ENCODE results near the gene CHCHD6. TPM values are rescaled to one million over a fixed set of nuclear protein-coding genes. Genes with fewer than 3 reads are reported as not detected.

Gene CHCHD6
- total and polyA plus RNA-seq, 2 donors (not counting 3 experiments of a cell fraction or from before 2014, with no cell fraction given) = 8.4 to 10.1 TPM

- Histone ChIP-seq H3K4me3 (replicated peaks in 1 of 3; ENCODE audit: insufficient read depth in 1 of 3, low read depth in 1 of 3, low read length in 3 of 3) (no peak overlapping the region), H3K4me2 (ENCODE audit: insufficient read depth, low read length) (no peak overlapping the region), H3K79me2 (ENCODE audit: control insufficient read depth, insufficient read depth, low read length) (no peaks in the 10 kb centered on the region), H3K9me3 (replicated peaks; ENCODE audit: control insufficient read depth, insufficient read depth, low read length) (no peaks in the 10 kb centered on the region), H3K9ac (replicated peaks; ENCODE audit: extremely low read depth, insufficient read depth, low read length) (no peak overlapping the region), H2AFZ (ENCODE audit: low read depth, low read length) (no peak overlapping the region), H3K36me3 (ENCODE audit: control insufficient read depth in 2 of 2, extremely low read depth in 1 of 2, insufficient read depth in 2 of 2, low read length in 2 of 2) (no peaks in the 10 kb centered on the region), H3K4me1 (ENCODE audit: control insufficient read depth, extremely low read depth, insufficient read depth, low read length) (peaks cover 2% of the 10 kb centered on the region), H4K20me1 (replicated peaks; ENCODE audit: control insufficient read depth, extremely low read depth, insufficient read depth, low read length) (no peaks in the 10 kb centered on the region), H3K9me1 (replicated peaks; ENCODE audit: control insufficient read depth, extremely low read depth, insufficient read depth, low read length) (no peaks in the 10 kb centered on the region), H3K27ac (ENCODE audit: insufficient read depth, low read depth, low read length) (no peak overlapping the region), H3K27me3 (ENCODE audit: control insufficient read depth in 2 of 2, insufficient read depth in 2 of 2, low read length in 2 of 2) (peaks cover 2 to 7% of the 10 kb centered on the region in 2 experiments)
- POLR2A ChIA-PET = no interaction called here
- TF ChIP-seq MYC (IDR thresholded peaks at IDR 0.05; ENCODE audit: low read depth, low read length) = no peak
- TF ChIP-seq CTCF (IDR thresholded peaks at IDR 0.05; ENCODE audit: extremely low read depth in 1 of 2, insufficient read depth in 1 of 2, low read depth in 1 of 2, low read length in 2 of 2) = no peak
- no peak for TF ChIP-seq JUN (IDR thresholded peaks at IDR 0.05; ENCODE audit: borderline replicate concordance, insufficient read depth, insufficient read length, low read depth)
- no peak for TF ChIP-seq FOS (IDR thresholded peaks at IDR 0.05; ENCODE audit: borderline replicate concordance, insufficient read depth, low read length)
- no peak for TF ChIP-seq GATA2 (IDR thresholded peaks at IDR 0.05; ENCODE audit: insufficient read depth, insufficient read length, low read depth, low read length)
- TF ChIP-seq POLR2AphosphoS5 (IDR thresholded peaks at IDR 0.05; ENCODE audit: insufficient read depth, low read depth, low read length) = no peak
- TF ChIP-seq POLR2A (IDR thresholded peaks at IDR 0.05; ENCODE audit: low read depth, low read length) = no peak
- no peak for TF ChIP-seq MAX (IDR thresholded peaks at IDR 0.05; ENCODE audit: insufficient read depth, insufficient read length)
- TF ChIP-seq EZH2 (IDR thresholded peaks at IDR 0.05; ENCODE audit: borderline replicate concordance, low read depth, low read length, severe bottlenecking) = no peak
- BruUV-seq (replicated peaks) = no TSS peak
- intact Hi-C loops (cut with micrococcal nuclease) (no loop called here), dilution Hi-C loops (cut with MboI; ENCODE audit: extremely low pct_ligation_motif_present, low sequenced_read_pairs) (no loop called here)
- FAIRE-seq = no peak
- DNase-seq (ENCODE audit: low read depth, low spot score) = no peak
- CTCF ChIA-PET = interaction anchor here (0.6 to 2.8 kb wide), 4 partner anchors 9 to 22 kb away, joined by 3 to 12 read pairs (median 4); no protein-coding TSS in a partner anchor
Measured at GRCh38 chr3:126938520-126939337, 234.7 kb downstream of the CHCHD6 start.

Data from endothelial cell of umbilical vein (primary cell).